G401 (cell line): ENCODE measurements around the gene TMEM212. TPM values are rescaled to one million over a fixed set of nuclear protein-coding genes. Genes with fewer than 3 reads are reported as not detected.

Source experiments
- DNase-seq: peaks from one replicate; pipeline ENCODE4 v3.0.0-alpha.2; 2015; ENCODE audit warnings: low spot score
- in situ Hi-C: cut with HindIII; loops from 2 replicates; pipeline ENCODE4 v1.10.0; 2016; ENCODE audit warnings: low sequenced_read_pairs, mixed read lengths
- total RNA-seq: library from RNA; depleted of rRNA; stranded (reverse); fragments of >200 nt; shearing (Covaris generic); gene quantifications from 2 replicates; pipeline ENCODE4 v1.2.3, GENCODE V29; 2014; rRNA removed

Gene TMEM212
- total RNA-seq, 1 experiment from 2014 or later = not detected

- in situ Hi-C loops = no loop called here
- DNase-seq = no peak
These were observed 64.6 kb downstream of the TMEM212 start for GRCh38 chr3:171907761-171908160.

- in situ Hi-C loops = no loop called here
- DNase-seq = no peak
These were observed 65.6 kb downstream of the TMEM212 start for GRCh38 chr3:171908731-171909130.

Other genes with a start within 250 kb of the TMEM212 start
- gene PLD1, start 32.9 kb upstream of the TMEM212 start, total RNA-seq = not detected in 2 replicates
- gene FNDC3B, start 196.2 kb downstream of the TMEM212 start, total RNA-seq = 12.7 and 22.9 TPM in 2 replicates